ENCODE results near the gene UBE2E1. TPM values are rescaled to one million over a fixed set of nuclear protein-coding genes. Genes with fewer than 3 reads are reported as not detected.

The UBE2E1 gene
- total RNA-seq, 4 donors from 2014 or later = 32.6 to 62.5 (median 55.9) TPM

DNA sequence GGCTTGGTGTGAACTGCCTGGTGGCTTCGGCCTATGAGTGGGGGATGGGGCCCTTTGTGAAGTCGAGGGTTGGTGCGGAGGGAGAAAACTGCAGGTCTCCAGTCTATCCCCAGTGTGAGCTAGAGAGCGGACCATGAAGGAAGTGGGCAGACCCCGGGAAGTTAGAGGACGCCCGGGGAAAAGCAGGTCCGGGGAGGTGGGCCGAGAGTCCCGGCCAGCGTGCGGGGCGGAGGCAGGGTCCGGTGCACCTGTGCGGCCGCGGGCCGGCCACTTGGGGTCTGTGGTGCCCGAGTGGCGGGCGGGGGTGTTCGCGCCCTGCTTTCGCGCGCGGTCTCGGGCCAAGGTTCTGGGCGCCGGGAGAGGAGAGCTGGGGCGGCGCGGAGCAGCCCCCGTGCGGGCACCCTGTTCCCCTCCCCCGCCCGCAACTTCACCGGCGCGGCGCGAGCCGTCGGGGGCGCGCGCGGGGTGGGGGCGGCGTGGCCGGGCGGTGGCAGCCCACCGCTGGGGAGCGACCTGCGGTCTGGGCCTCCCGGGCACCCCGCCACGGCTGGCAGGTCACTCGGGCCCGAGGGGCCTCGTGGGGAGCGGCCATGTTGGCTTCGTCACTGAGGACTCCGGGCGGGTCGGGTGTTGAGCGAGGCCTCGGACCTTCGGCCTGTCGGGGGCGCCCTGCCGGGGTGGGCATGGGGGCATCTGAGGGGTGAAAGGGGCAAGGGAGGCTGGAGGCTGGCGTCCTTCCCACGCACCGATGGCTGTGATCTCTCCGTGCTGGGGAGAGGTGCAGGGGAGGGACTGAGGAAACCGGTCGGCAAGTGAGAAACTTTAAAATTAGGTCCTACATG is 4.8 kb downstream of the UBE2E1 start:
- 1 to 2% methylated on average over 40 to 46 of the region's 78 CpGs for WGBS, 2 donors
- peak overlapping the region; percentile 56 for H3K4me3 ChIP-seq (ENCODE audit: low read depth, poor library complexity, severe bottlenecking)
- intact Hi-C loops (cut with DNase I; ENCODE audit: low total_unique reads) = no loop called here
- no peak for TF ChIP-seq POLR2A (IDR thresholded peaks at IDR 0.05)
- TF ChIP-seq, protein P1, sequence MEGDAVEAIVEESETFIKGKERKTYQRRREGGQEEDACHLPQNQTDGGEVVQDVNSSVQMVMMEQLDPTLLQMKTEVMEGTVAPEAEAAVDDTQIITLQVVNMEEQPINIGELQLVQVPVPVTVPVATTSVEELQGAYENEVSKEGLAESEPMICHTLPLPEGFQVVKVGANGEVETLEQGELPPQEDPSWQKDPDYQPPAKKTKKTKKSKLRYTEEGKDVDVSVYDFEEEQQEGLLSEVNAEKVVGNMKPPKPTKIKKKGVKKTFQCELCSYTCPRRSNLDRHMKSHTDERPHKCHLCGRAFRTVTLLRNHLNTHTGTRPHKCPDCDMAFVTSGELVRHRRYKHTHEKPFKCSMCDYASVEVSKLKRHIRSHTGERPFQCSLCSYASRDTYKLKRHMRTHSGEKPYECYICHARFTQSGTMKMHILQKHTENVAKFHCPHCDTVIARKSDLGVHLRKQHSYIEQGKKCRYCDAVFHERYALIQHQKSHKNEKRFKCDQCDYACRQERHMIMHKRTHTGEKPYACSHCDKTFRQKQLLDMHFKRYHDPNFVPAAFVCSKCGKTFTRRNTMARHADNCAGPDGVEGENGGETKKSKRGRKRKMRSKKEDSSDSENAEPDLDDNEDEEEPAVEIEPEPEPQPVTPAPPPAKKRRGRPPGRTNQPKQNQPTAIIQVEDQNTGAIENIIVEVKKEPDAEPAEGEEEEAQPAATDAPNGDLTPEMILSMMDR (IDR thresholded peaks at IDR 0.05) = no peak
- peak in 1 of 2 donors; percentile 89 for DNase-seq (ENCODE audit: low spot score in 2 of 2)

DNA sequence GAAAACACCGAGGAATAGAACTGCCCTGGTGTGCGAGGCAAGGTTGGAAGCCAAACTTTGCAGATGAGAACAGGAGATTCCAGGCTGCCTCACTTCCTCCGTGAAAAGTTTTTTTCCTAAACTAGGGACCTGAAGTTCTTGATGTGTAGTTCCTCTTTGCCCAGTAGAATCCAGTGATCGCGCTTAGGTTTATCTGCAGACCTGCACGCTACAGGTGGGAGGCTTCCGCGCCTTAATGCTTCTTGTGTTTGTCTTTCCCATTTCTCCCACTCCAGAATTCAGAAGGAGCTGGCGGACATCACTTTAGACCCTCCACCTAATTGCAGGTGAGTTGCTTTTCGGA is 5.4 kb downstream of the UBE2E1 start:
- 28 to 44% methylated on average over 10 of the region's 10 CpGs for WGBS, 2 donors
- intact Hi-C loops (cut with DNase I; ENCODE audit: low total_unique reads) = no loop called here
- no peak for DNase-seq (ENCODE audit: low spot score in 2 of 2)
- no peak overlapping the region for H3K4me3 ChIP-seq (ENCODE audit: low read depth, poor library complexity, severe bottlenecking)
- no peak for TF ChIP-seq POLR2A (IDR thresholded peaks at IDR 0.05)
- TF ChIP-seq, protein P1 (IDR thresholded peaks at IDR 0.05) = no peak

DNA sequence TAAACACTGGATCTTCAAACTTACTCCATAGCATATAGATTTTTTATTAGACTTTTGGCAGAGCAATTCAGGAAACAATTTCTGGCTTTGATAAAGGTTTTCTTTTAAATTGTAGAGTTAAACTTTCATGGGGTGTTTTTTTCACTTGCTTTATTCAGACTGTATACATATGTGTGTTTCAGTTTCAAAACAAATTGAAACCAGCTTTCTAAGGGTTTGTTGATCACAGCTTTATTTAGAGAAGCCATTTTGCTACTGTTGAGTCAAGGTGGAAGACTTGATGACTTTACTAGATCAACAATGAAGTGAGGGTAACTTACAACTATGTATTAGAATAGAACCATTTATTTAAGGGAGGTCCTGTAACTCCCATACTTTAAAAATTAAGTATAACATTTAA is 6.2 kb downstream of the UBE2E1 start:
- H3K4me3 ChIP-seq (ENCODE audit: low read depth, poor library complexity, severe bottlenecking) = no peak overlapping the region
- intact Hi-C loops (cut with DNase I; ENCODE audit: low total_unique reads) = no loop called here
- TF ChIP-seq POLR2A (IDR thresholded peaks at IDR 0.05) = no peak
- TF ChIP-seq, protein P1 (IDR thresholded peaks at IDR 0.05) = no peak
- DNase-seq (ENCODE audit: low spot score in 2 of 2) = no peak

DNA sequence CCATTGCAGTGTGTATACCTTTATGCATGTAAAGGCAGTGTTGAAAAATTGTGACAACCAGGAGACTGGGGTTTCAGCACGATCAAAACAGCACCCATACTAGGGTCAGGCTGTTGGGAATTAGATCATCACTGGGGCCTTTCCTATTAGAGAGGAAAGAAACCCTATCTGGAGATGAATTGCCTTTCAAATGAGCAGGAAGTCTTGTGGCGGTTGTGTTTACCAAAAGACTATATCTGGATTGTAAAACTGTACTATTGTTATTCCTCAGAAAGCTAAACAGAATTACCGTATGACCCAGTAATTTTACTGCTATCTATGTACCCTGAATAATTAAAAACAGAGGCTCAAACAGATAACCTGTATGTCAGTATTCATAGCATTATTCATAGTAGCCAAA is 10.1 kb downstream of the UBE2E1 start:
- intact Hi-C loops (cut with DNase I; ENCODE audit: low total_unique reads) = no loop called here
- TF ChIP-seq POLR2A (IDR thresholded peaks at IDR 0.05) = no peak
- TF ChIP-seq, protein P1 (IDR thresholded peaks at IDR 0.05) = no peak
- 80 to 89% methylated on average over 3 of the region's 3 CpGs for WGBS, 2 donors
- no peak overlapping the region for H3K4me3 ChIP-seq (ENCODE audit: low read depth, poor library complexity, severe bottlenecking)
- no peak for DNase-seq (ENCODE audit: low spot score in 2 of 2)

DNA sequence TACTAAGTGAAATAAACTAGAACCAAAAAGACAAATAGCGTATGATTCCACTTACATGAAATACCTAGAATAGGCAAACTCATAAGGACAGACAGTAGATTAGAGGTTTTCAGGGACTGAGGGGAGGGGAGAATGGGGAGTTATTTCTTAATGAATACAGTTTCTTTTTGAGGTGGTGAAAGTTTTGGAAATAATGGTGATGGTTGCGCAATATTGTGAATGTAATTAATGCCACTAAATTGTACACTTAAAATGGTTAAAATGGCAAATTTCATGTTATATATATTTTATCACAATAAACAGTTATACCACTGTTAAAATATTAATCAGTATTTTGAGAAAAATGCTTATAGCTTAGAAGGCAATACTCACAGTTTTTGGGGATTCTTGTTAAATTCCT is 11.0 kb downstream of the UBE2E1 start:
- TF ChIP-seq, protein P1 (IDR thresholded peaks at IDR 0.05) = no peak
- no peak for TF ChIP-seq POLR2A (IDR thresholded peaks at IDR 0.05)
- no peak for DNase-seq (ENCODE audit: low spot score in 2 of 2)
- WGBS, 2 donors = 98 to 99% methylated on average over 2 of the region's 2 CpGs
- no peak overlapping the region for H3K4me3 ChIP-seq (ENCODE audit: low read depth, poor library complexity, severe bottlenecking)
- intact Hi-C loops (cut with DNase I; ENCODE audit: low total_unique reads) = no loop called here
